Endothelial cell (in vitro differentiated cells): ENCODE results near the gene TAF1C. TPM values are rescaled to one million over a fixed set of nuclear protein-coding genes. Genes with fewer than 3 reads are reported as not detected.
"Not testable (repeated sequence)": the region's sequence is repeated elsewhere in the genome, so short reads cannot be mapped to it uniquely, and the experiment has no call there.

ENCODE experiments used
- DNase-seq: peaks from one replicate; pipeline ENCODE4 v3.0.0; 2021; ENCODE audit warnings: low spot score
- H3K27ac Mint-ChIP-seq: one replicate; pipeline ENCODE4 v1.8.0; 2021; ENCODE audit warnings: mixed read lengths, inconsistent platforms; ENCODE audit not compliant: unreplicated experiment
- H3K27me3 Mint-ChIP-seq: one replicate; pipeline ENCODE4 v1.8.0; 2021; ENCODE audit warnings: mild to moderate bottlenecking, moderate library complexity, mixed read lengths, inconsistent platforms; ENCODE audit not compliant: unreplicated experiment
- H3K36me3 Mint-ChIP-seq: one replicate; pipeline ENCODE4 v1.8.0; 2021; ENCODE audit warnings: mild to moderate bottlenecking, low read depth, mixed read lengths, inconsistent platforms; ENCODE audit not compliant: unreplicated experiment
- H3K4me1 Mint-ChIP-seq: one replicate; pipeline ENCODE4 v1.8.0; 2021; ENCODE audit warnings: mild to moderate bottlenecking, mixed read lengths, inconsistent platforms; ENCODE audit not compliant: unreplicated experiment
- H3K4me3 Mint-ChIP-seq: one replicate; pipeline ENCODE4 v1.8.0; 2021; ENCODE audit warnings: mild to moderate bottlenecking, mixed read lengths, inconsistent platforms; ENCODE audit not compliant: unreplicated experiment
- H3K9me3 Mint-ChIP-seq: one replicate; pipeline ENCODE4 v1.8.0; 2021; ENCODE audit warnings: mixed read lengths, inconsistent platforms; ENCODE audit not compliant: unreplicated experiment
- CTCF ChIP-seq: fragments of 200-600 bp; sonication (generic); IDR thresholded peaks from one replicate; pipeline ENCODE4 v1.5.0; 2021; ENCODE audit warnings: antibody characterized with exemption; ENCODE audit not compliant: unreplicated experiment
- total RNA-seq: library from RNA; stranded (reverse); fragmentation: NEBNext Ultra II Directional; extraction: Animal tissue kit (Norgen Biotek cat#: 25700); gene quantifications from one replicate; pipeline ENCODE4 v1.2.1, GENCODE V29; 2021; ENCODE audit not compliant: unreplicated experiment

The TAF1C gene
- total RNA-seq, 1 donor from 2014 or later: 73.6 TPM

GRCh38 chr16:84218956-84219355 lies 32.1 kb upstream of the TAF1C start:
- H3K36me3 Mint-ChIP-seq: no peaks in the 10 kb centered on the region
- no peak overlapping the region for H3K27ac Mint-ChIP-seq

GRCh38 chr16:84218176-84218823 lies 31.4 kb upstream of the TAF1C start:
- no peak for DNase-seq
- no peaks in the 10 kb centered on the region for H3K36me3 Mint-ChIP-seq
- no peak for TF ChIP-seq CTCF
- no peak overlapping the region for H3K4me3 Mint-ChIP-seq
- H3K4me1 Mint-ChIP-seq: no peaks in the 10 kb centered on the region
- no peaks in the 10 kb centered on the region for H3K9me3 Mint-ChIP-seq
- H3K27me3 Mint-ChIP-seq: peaks cover 5% of the 10 kb centered on the region
- H3K27ac Mint-ChIP-seq: no peak overlapping the region

More at GRCh38 chr16:84218956-84219355, 32.1 kb upstream of the TAF1C start:
- no peak overlapping the region for H3K4me3 Mint-ChIP-seq
- no peaks in the 10 kb centered on the region for H3K4me1 Mint-ChIP-seq
- TF ChIP-seq CTCF: no peak
- peaks cover 4% of the 10 kb centered on the region for H3K27me3 Mint-ChIP-seq
- H3K9me3 Mint-ChIP-seq: no peaks in the 10 kb centered on the region
- DNase-seq: no peak

GRCh38 chr16:84216144-84216543 lies 29.3 kb upstream of the TAF1C start:
- H3K9me3 Mint-ChIP-seq, H3K27ac Mint-ChIP-seq, H3K27me3 Mint-ChIP-seq, H3K4me1 Mint-ChIP-seq, H3K36me3 Mint-ChIP-seq, H3K4me3 Mint-ChIP-seq, DNase-seq: not testable (repeated sequence)

GRCh38 chr16:84215531-84215930 lies 28.7 kb upstream of the TAF1C start:
- no peak overlapping the region for H3K27ac Mint-ChIP-seq
- H3K36me3 Mint-ChIP-seq: no peaks in the 10 kb centered on the region
- peaks cover 1% of the 10 kb centered on the region for H3K27me3 Mint-ChIP-seq
- no peak overlapping the region for H3K4me3 Mint-ChIP-seq
- no peak for TF ChIP-seq CTCF
- no peak for DNase-seq
- no peaks in the 10 kb centered on the region for H3K9me3 Mint-ChIP-seq
- H3K4me1 Mint-ChIP-seq: no peaks in the 10 kb centered on the region

GRCh38 chr16:84214451-84215066 lies 27.7 kb upstream of the TAF1C start:
- TF ChIP-seq CTCF: no peak
- H3K36me3 Mint-ChIP-seq: no peaks in the 10 kb centered on the region
- H3K27ac Mint-ChIP-seq: no peak overlapping the region
- peaks cover 1% of the 10 kb centered on the region for H3K27me3 Mint-ChIP-seq
- no peak overlapping the region for H3K4me3 Mint-ChIP-seq
- DNase-seq: no peak
- no peaks in the 10 kb centered on the region for H3K4me1 Mint-ChIP-seq
- no peaks in the 10 kb centered on the region for H3K9me3 Mint-ChIP-seq
